ENCODE results near the gene ZNF646.

ZNF646 gene

DNA sequence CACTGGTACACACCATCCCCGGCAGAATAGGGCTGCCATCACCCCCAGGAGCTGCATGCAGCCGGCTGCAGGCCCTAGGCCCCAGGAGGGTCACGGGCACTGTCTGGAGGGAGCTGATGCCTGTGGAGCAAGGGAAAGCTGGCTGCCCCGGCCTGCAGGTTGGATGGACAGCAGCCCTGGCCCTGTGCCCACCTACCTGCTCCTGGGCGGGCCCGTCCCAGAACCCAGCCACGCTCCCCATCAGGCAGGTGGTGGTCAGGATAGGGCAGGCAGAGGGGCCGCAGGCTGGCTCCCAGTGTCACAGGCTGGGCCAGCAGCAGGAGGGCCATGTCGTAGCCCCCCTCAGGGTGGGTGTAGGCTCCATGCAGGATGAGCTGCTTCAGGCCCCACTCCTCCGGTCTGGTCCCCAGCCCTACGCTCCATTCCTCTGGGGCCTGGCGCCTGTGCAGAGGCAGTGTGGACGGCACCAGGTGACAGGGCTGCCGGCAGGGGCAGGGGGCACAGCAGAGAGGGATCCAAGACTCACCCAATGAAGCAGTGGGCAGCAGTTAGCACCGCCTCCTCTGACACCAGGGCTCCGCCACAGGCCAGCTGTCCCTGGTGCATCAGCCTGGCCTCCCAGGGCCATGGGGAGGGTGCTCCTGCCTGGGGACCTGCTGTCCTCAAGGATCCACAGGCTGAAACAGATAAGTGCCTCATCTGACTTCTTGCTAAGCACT lies 10.5 kb downstream of the ZNF646 start:
- TF ChIP-seq ZNF274 (IDR thresholded peaks at IDR 0.05; ENCODE audit: low read depth, low read length): no peak
- H3K4me3 ChIP-seq (ENCODE audit: low read length): no peak overlapping the region

DNA sequence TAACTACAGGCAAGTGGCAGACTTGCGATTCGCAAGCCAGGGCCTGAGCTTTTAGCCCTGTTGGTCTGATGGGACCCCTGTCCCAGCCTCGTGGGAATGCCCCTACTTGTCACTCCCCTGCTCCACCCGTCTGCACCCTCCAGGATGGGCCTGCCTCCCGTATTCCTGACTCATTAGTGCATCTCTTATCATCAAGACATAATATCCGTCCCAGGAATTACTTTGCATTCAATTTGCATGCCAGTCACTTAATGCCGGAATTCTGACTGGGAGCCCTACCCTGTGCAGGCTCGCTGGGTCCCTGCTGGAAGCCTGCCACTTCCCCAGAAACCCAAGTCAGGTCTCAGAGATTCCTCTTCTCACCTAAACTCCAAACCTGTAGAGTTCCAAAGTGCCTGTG lies 11.2 kb downstream of the ZNF646 start:
- no peak for TF ChIP-seq ZNF274 (IDR thresholded peaks at IDR 0.05; ENCODE audit: low read depth, low read length)
- H3K4me3 ChIP-seq (ENCODE audit: low read length): no peak overlapping the region

- H3K4me3 ChIP-seq (ENCODE audit: low read length): no peak overlapping the region
- no peak for TF ChIP-seq ZNF274 (IDR thresholded peaks at IDR 0.05; ENCODE audit: low read depth, low read length)
Measured at GRCh38 chr16:31085873-31086628, 11.8 kb downstream of the ZNF646 start.

DNA sequence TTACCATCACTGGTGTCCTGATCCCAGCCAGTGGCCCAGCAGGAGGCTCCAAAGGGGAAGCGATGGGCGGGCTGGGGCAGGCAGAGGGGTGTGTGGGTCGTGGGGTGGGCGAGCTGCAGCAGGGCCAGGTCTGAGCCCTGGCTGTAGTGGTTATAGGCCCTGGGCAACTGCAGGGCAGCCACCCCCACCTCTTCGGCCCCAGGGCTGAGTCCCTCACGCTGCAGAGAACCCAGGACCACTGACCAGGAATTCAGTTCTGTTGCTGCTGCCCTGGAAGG lies 12.3 kb downstream of the ZNF646 start:
- no peak for TF ChIP-seq ZNF274 (IDR thresholded peaks at IDR 0.05; ENCODE audit: low read depth, low read length)
- H3K4me3 ChIP-seq (ENCODE audit: low read length): no peak overlapping the region

GRCh38 chr16:31087481-31087880 lies 13.3 kb downstream of the ZNF646 start:
- H3K4me3 ChIP-seq (ENCODE audit: low read length): no peak overlapping the region
- no peak for TF ChIP-seq ZNF274 (IDR thresholded peaks at IDR 0.05; ENCODE audit: low read depth, low read length)

DNA sequence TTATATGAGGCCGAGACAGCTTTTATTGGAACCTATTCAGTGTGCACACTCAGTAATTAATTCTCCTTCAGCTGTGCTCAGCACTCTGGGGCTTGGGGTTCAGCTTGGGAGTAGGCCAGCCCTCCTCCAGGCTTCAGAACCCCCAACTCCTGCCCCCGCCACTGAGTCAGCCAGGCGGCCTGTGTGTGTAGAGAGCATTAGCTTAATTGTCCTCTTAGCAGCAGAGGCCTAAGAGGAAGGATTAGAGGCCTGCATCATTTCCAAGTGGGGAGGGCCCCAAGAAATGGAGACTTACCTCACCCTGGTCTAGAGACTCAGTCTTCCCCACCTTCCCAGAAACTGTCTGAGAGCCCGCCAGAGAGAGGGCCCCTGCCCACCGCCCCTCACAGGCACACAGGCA lies 13.7 kb downstream of the ZNF646 start:
- no peak for TF ChIP-seq ZNF274 (IDR thresholded peaks at IDR 0.05; ENCODE audit: low read depth, low read length)
- no peak overlapping the region for H3K4me3 ChIP-seq (ENCODE audit: low read length)

- H3K4me3 ChIP-seq (ENCODE audit: low read length): no peak within 1 kb of the TSS
Measured at GRCh38 chr16:31088459-31089183, 14.4 kb downstream of the ZNF646 start, which contains the start of gene PRSS53. TSS of gene PRSS53 (minus strand) at chr16:31088943. CDS start at chr16:31088809, 134 bp downstream.

GRCh38 chr16:31089199-31089598 lies 15.0 kb downstream of the ZNF646 start:
- H3K4me3 ChIP-seq (ENCODE audit: low read length): no peak overlapping the region
- TF ChIP-seq ZNF274 (IDR thresholded peaks at IDR 0.05; ENCODE audit: low read depth, low read length): no peak

More at GRCh38 chr16:31088459-31089183, 14.4 kb downstream of the ZNF646 start, which contains the start of gene PRSS53:
- TF ChIP-seq ZNF274 (IDR thresholded peaks at IDR 0.05; ENCODE audit: low read depth, low read length): no peak

DNA sequence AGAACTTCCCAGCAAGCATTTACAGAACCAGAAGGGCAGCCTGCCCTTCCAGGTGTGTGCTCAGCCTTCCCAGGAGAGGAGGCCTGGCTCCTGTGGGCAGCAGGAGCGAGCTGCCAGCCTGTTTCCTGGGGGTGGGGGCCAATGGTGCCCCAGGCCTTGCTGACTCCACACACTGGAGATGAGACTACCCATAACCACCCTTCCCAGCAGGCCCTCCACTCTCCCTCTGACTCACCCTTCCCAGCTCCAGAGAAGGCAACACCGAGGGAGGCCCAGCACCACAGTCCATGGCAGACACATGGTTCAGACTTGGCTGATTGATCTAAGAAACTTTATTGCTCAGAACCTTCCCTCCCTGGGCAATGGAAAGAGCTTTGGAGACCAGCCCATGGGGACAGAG lies 16.3 kb downstream of the ZNF646 start:
- no peak for TF ChIP-seq ZNF274 (IDR thresholded peaks at IDR 0.05; ENCODE audit: low read depth, low read length)
- no peak overlapping the region for H3K4me3 ChIP-seq (ENCODE audit: low read length)

- H3K4me3 ChIP-seq (ENCODE audit: low read length): no peak overlapping the region
- TF ChIP-seq ZNF274 (IDR thresholded peaks at IDR 0.05; ENCODE audit: low read depth, low read length): no peak
Measured at GRCh38 chr16:31092330-31092729, 18.1 kb downstream of the ZNF646 start.

GRCh38 chr16:31093132-31093703 lies 19.0 kb downstream of the ZNF646 start:
- peak overlapping the region; percentile 92; the same call in 1 of the 2 replicates for H3K4me3 ChIP-seq (ENCODE audit: low read length)
- no peak for TF ChIP-seq ZNF274 (IDR thresholded peaks at IDR 0.05; ENCODE audit: low read depth, low read length)

DNA sequence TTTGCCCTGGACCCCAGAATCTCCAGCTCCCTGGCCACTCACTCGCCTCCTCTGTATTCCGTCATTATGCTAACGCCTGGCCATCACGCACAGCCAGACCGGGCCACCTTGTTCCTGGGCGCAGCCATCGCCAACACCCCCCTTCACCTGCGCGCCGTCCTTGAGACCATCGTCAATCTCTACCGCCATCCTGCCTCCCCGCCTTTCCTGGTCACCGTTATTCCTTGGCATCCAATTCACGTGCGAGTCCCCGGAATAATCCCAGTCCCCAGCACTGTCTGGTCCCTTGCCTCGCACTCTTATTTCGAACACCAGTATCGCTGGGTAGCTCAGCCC lies 19.8 kb downstream of the ZNF646 start:
- no peak for TF ChIP-seq ZNF274 (IDR thresholded peaks at IDR 0.05; ENCODE audit: low read depth, low read length)
- peak overlapping the region; percentile 92 for H3K4me3 ChIP-seq (ENCODE audit: low read length)

- no peak for TF ChIP-seq ZNF274 (IDR thresholded peaks at IDR 0.05; ENCODE audit: low read depth, low read length)
Measured at GRCh38 chr16:31094424-31095120, 20.4 kb downstream of the ZNF646 start, which contains the start of gene VKORC1. TSS of gene VKORC1 (minus strand) at chr16:31094797. CDS start at chr16:31094729, 68 bp downstream.

More at GRCh38 chr16:31094424-31095120, 20.4 kb downstream of the ZNF646 start, which contains the start of gene VKORC1:
- H3K4me3 ChIP-seq (ENCODE audit: low read length): peak within 1 kb of the TSS; percentile 92
